GM10266 (cell line): ENCODE measurements around the gene PLEKHG4.
A peak's percentile ranks its signal among the peaks of the same experiment; 100 is the strongest.

Experiments
- DNase-seq: peaks from one replicate; pipeline ENCODE4 v3.0.0; 2012; ENCODE audit errors: extremely low spot score
- CTCF ChIP-seq: IDR thresholded peaks from 2 replicates; pipeline ENCODE4 v1.5.1; 2012; ENCODE audit warnings: mild to moderate bottlenecking, low read depth; ENCODE audit not compliant: control insufficient read depth, insufficient read depth; ENCODE audit errors: missing control alignments

Gene PLEKHG4

GRCh38 chr16:67242138-67242730 lies 37.1 kb upstream of the PLEKHG4 start:
- no peak for TF ChIP-seq CTCF
- DNase-seq, result no peak

- TF ChIP-seq CTCF, result no peak
- DNase-seq, result no peak
Observed at GRCh38 chr16:67243481-67243880, 35.9 kb upstream of the PLEKHG4 start.

- peak; percentile 90 for DNase-seq
- TF ChIP-seq CTCF, result no peak
Observed at GRCh38 chr16:67244387-67245185, 34.7 kb upstream of the PLEKHG4 start.

- no peak for DNase-seq
- TF ChIP-seq CTCF, result no peak
Observed at GRCh38 chr16:67245186-67245585, 34.1 kb upstream of the PLEKHG4 start.

GRCh38 chr16:67245674-67246080 lies 33.7 kb upstream of the PLEKHG4 start:
- no peak for DNase-seq
- TF ChIP-seq CTCF, result no peak

GRCh38 chr16:67246081-67246755 lies 33.1 kb upstream of the PLEKHG4 start:
- peak; percentile 49 for TF ChIP-seq CTCF
- DNase-seq, result peak; percentile 79
